Neural cell (in vitro differentiated cells): ENCODE results near the gene EGLN2.
"Not testable (repeated sequence)": the region's sequence is repeated elsewhere in the genome, so short reads cannot be mapped to it uniquely, and the experiment has no call there.

Experiments used
- CTCF ChIP-seq: fragments of 450-650 bp; IDR thresholded peaks from 2 replicates; pipeline ENCODE4 v1.5.1; 2014; ENCODE audit warnings: antibody characterized with exemption, mild to moderate bottlenecking, moderate library complexity; ENCODE audit not compliant: poor library complexity, severe bottlenecking
- EP300 ChIP-seq: fragments of 450-650 bp; conservative IDR thresholded peaks from 2 replicates; pipeline ENCODE4 v1.6.1; 2014; ENCODE audit warnings: antibody characterized with exemption, mild to moderate bottlenecking, moderate library complexity; ENCODE audit not compliant: poor library complexity, severe bottlenecking
- EZH2 ChIP-seq: fragments of 200-600, 300-800 bp; shearing (Covaris generic), sonication (generic); IDR thresholded peaks from 2 replicates; pipeline ENCODE4 v1.6.1; 2014; ENCODE audit warnings: antibody characterized with exemption, low read length, borderline replicate concordance, mild to moderate bottlenecking; ENCODE audit not compliant: insufficient read depth, poor library complexity, severe bottlenecking
- POLR2AphosphoS5 ChIP-seq: IDR thresholded peaks from 2 replicates; pipeline ENCODE4 v1.6.1; 2012

DNA sequence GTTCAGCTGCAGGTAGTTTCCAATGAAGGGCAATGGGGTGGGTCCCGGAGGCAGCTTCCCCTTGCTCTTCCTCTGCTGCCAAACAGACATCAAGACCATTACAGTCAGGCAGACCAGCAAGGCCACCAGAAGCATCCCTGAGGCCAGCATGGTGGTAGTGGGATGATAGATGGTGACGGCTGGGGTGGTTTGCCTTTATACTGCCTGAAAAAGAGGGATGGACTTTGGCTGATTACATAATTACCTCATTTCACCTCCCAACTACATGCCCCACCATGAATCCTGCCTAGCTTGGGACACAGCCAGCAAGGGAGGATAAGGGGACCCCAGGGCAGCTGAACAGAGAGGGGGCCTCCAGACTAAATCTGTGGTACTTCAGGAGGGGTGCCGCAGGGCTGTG is 51.3 kb downstream of the EGLN2 start, which contains the start of gene CYP2A6:
- not testable (repeated sequence) for TF ChIP-seq EP300, EZH2, POLR2AphosphoS5, CTCF
